ENCODE measurements around the gene CRABP2.

DNA sequence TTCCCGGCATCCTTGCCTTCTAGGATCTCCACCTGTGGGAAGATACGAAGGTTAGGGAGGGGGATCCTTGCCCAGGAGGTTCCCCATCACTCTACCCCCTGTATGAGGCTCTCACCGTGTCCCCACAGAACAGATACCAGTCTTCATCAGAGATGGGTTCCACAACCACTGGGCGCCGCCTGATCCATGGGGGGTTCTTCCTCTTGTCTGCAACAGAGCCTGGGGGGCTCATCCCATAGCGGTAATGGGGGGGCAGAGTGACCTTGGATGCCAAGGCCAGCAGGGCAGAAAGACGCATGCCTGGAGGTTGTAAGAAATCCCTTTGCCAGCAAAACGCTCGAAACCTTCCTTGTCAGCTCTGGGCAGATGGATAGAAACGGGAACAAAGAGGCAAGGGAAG lies 33.0 kb upstream of the CRABP2 start:
- TF ChIP-seq, protein P1, sequence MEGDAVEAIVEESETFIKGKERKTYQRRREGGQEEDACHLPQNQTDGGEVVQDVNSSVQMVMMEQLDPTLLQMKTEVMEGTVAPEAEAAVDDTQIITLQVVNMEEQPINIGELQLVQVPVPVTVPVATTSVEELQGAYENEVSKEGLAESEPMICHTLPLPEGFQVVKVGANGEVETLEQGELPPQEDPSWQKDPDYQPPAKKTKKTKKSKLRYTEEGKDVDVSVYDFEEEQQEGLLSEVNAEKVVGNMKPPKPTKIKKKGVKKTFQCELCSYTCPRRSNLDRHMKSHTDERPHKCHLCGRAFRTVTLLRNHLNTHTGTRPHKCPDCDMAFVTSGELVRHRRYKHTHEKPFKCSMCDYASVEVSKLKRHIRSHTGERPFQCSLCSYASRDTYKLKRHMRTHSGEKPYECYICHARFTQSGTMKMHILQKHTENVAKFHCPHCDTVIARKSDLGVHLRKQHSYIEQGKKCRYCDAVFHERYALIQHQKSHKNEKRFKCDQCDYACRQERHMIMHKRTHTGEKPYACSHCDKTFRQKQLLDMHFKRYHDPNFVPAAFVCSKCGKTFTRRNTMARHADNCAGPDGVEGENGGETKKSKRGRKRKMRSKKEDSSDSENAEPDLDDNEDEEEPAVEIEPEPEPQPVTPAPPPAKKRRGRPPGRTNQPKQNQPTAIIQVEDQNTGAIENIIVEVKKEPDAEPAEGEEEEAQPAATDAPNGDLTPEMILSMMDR (IDR thresholded peaks at IDR 0.05): no peak
- TF ChIP-seq EZH2 (IDR thresholded peaks at IDR 0.05; ENCODE audit: borderline replicate concordance, insufficient read depth, low read depth, low read length, poor library complexity, severe bottlenecking): no peak
